ENCODE results near the gene BUD23. TPM values are rescaled to one million over a fixed set of nuclear protein-coding genes. Genes with fewer than 3 reads are reported as not detected.

Gene BUD23
- total and polyA plus RNA-seq, 9 of the 15 experiments (the other 6 are each of a cell fraction or from before 2014, with no cell fraction given) = 79.5 to 270 (median 150) TPM

GRCh38 chr7:73683056-73683787, at the start of gene BUD23, which contains the start of gene DNAJC30 (continued):
- TF ChIP-seq THAP12 (CRISPR knock-in tag; IDR thresholded peaks at IDR 0.05) (0 out of 2 replicates have a peak, but pooled peaks have one; percentile 62), L3MBTL2 (IDR thresholded peaks at IDR 0.05) (peak; percentile 92), ASH1L (IDR thresholded peaks at IDR 0.05; ENCODE audit: borderline replicate concordance, low read depth, partially characterized antibody) (peak; percentile 69), TAF7 (tag; IDR thresholded peaks at IDR 0.05) (peak; percentile 34), CLOCK (CRISPR knock-in tag; IDR thresholded peaks at IDR 0.05; ENCODE audit: borderline replicate concordance) (no peak), KLF16 (IDR thresholded peaks at IDR 0.05) (no peak), JUN (IDR thresholded peaks at IDR 0.05; ENCODE audit: borderline replicate concordance, low read depth, low read length) (peak; percentile 59), JUN (CRISPR knock-in tag; IDR thresholded peaks at IDR 0.05; ENCODE audit: borderline replicate concordance) (no peak), ZNF232 (CRISPR knock-in tag; IDR thresholded peaks at IDR 0.05) (0 out of 2 replicates have a peak, but pooled peaks have one; percentile 11), CCNT2 (IDR thresholded peaks at IDR 0.05; ENCODE audit: borderline replicate concordance, extremely low read depth, insufficient read length, low read depth, low read length) (peak; percentile 58), COPS2 (conservative IDR thresholded peaks at IDR 0.05) (no peak), ZNF561 (CRISPR knock-in tag; conservative IDR thresholded peaks at IDR 0.05) (no peak), MEF2D (tag; conservative IDR thresholded peaks at IDR 0.05; ENCODE audit: low read depth) (no peak)
- TF ChIP-seq, protein P1, sequence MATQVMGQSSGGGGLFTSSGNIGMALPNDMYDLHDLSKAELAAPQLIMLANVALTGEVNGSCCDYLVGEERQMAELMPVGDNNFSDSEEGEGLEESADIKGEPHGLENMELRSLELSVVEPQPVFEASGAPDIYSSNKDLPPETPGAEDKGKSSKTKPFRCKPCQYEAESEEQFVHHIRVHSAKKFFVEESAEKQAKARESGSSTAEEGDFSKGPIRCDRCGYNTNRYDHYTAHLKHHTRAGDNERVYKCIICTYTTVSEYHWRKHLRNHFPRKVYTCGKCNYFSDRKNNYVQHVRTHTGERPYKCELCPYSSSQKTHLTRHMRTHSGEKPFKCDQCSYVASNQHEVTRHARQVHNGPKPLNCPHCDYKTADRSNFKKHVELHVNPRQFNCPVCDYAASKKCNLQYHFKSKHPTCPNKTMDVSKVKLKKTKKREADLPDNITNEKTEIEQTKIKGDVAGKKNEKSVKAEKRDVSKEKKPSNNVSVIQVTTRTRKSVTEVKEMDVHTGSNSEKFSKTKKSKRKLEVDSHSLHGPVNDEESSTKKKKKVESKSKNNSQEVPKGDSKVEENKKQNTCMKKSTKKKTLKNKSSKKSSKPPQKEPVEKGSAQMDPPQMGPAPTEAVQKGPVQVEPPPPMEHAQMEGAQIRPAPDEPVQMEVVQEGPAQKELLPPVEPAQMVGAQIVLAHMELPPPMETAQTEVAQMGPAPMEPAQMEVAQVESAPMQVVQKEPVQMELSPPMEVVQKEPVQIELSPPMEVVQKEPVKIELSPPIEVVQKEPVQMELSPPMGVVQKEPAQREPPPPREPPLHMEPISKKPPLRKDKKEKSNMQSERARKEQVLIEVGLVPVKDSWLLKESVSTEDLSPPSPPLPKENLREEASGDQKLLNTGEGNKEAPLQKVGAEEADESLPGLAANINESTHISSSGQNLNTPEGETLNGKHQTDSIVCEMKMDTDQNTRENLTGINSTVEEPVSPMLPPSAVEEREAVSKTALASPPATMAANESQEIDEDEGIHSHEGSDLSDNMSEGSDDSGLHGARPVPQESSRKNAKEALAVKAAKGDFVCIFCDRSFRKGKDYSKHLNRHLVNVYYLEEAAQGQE (IDR thresholded peaks at IDR 0.05; ENCODE audit: borderline replicate concordance) = no peak
- TF ChIP-seq, protein P1 (CRISPR knock-in tag; IDR thresholded peaks at IDR 0.05; ENCODE audit: low read depth) = 0 out of 2 replicates have a peak, but pooled peaks have one; percentile 36
